Memory B cell (primary cell): ENCODE results near the gene FOXP3.
"Not testable (repeated sequence)": the region's sequence is repeated elsewhere in the genome, so short reads cannot be mapped to it uniquely, and the experiment has no call there.

Source experiments
- ATAC-seq: fragments of 150-1000 bp; cut with Tn5 transposase; 2 replicates; pipeline ENCODE4 v1.10.0; 2021; ENCODE audit warnings: low read depth, mild to moderate bottlenecking, moderate library complexity
- DNase-seq, 2 donors: peaks; one replicate each; pipeline ENCODE4 v3.0.0; 2022; ENCODE audit warnings: low spot score in 2 of 2
- H3K27ac Mint-ChIP-seq: one replicate; pipeline ENCODE4 v1.8.0; 2022; ENCODE audit warnings: mild to moderate bottlenecking, moderate library complexity, mixed read lengths
- H3K27me3 Mint-ChIP-seq: one replicate; pipeline ENCODE4 v1.8.0; 2022; ENCODE audit warnings: mixed read lengths
- H3K36me3 Mint-ChIP-seq: one replicate; pipeline ENCODE4 v1.8.0; 2022; ENCODE audit warnings: mild to moderate bottlenecking, mixed read lengths
- H3K4me1 Mint-ChIP-seq: one replicate; pipeline ENCODE4 v1.8.0; 2022; ENCODE audit warnings: mixed read lengths
- H3K4me3 Mint-ChIP-seq: one replicate; pipeline ENCODE4 v1.8.0; 2022; ENCODE audit warnings: mild to moderate bottlenecking, moderate library complexity, mixed read lengths
- H3K9me3 Mint-ChIP-seq: one replicate; pipeline ENCODE4 v1.8.0; 2022; ENCODE audit warnings: mixed read lengths

Gene FOXP3, protein sequence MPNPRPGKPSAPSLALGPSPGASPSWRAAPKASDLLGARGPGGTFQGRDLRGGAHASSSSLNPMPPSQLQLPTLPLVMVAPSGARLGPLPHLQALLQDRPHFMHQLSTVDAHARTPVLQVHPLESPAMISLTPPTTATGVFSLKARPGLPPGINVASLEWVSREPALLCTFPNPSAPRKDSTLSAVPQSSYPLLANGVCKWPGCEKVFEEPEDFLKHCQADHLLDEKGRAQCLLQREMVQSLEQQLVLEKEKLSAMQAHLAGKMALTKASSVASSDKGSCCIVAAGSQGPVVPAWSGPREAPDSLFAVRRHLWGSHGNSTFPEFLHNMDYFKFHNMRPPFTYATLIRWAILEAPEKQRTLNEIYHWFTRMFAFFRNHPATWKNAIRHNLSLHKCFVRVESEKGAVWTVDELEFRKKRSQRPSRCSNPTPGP

DNA sequence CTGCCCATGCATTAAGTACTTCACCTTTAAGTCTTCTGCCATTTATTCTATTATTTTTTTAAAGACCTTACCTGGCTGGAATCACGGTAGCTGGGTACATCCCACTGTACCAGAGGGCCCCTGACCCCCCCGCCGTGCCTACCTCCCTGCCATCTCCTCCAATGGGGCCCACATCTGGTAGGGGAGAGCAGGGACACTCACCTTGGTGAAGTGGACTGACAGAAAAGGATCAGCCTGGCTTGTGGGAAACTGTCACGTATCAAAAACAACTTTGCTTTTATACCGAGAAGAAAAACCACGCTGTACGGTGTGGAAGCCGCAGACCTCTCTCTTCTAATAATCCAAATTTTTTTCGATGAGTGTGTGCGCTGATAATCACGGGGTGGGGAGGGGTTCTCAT lies at the start of gene FOXP3:
Gene FOXP3 (minus strand): TSS at position 251 of the 400 bp plus-strand sequence. CDS start 6,205 bp downstream, outside the sequence.
- Mint-ChIP-seq H3K27me3 (peaks cover 2% of the 10 kb centered on the region), H3K36me3 (no peaks in the 10 kb centered on the region), H3K4me1 (peaks cover 7% of the 10 kb centered on the region), H3K4me3 (no peak within 1 kb of the TSS), H3K27ac (no peak within 1 kb of the TSS), H3K9me3 (no peaks in the 10 kb centered on the region)
- ATAC-seq (no peak), DNase-seq (no peak)

DNA sequence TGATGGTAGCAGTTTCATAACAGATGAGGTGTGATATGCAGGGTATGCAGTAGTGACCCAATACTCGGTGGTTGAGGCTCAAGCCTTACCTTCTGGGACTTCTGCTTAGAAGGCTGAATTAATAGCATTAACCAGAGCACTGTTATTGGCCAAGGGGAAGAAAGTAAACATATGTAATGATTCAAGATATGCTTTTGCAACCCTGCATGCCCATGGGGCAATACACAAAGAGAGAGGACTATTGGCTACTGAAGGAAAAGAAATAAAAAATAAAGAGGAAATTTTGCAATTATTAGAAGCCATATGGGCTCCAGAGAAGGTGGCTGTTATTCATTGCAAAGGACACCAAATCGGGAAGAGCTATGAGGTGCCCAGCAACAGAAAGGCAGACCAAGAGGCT lies 47.7 kb upstream of the FOXP3 start:
- no peak overlapping the region for H3K4me3 Mint-ChIP-seq
- no peak for ATAC-seq
- H3K27ac Mint-ChIP-seq = no peak overlapping the region
- H3K27me3 Mint-ChIP-seq = no peaks in the 10 kb centered on the region
- peaks cover 7% of the 10 kb centered on the region for H3K36me3 Mint-ChIP-seq
- H3K4me1 Mint-ChIP-seq = peaks cover 14% of the 10 kb centered on the region
- peaks cover 3% of the 10 kb centered on the region for H3K9me3 Mint-ChIP-seq
- no peak for DNase-seq

DNA sequence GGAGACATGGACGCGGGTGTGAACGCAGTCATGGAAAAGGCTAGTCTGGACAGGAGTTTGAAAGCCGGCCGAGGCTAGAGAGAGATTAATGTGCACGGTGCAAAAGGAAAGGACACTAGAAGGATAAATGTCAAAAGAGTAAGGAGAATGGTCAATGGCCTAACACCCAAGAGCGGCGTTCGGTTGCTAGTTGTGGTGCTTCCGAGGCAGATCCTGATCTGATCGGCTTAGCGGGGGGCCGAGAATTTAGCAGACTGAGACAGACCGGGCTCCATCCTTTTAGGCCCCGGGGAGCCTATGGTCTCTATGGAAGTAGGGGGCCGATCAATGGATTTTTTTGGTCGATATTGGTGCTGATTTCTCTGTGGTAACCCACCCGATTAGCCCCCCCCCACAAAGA lies 45.9 kb upstream of the FOXP3 start:
- Mint-ChIP-seq H3K36me3 (peaks cover 7% of the 10 kb centered on the region), H3K27ac (peak overlapping the region; percentile 85), H3K27me3 (no peaks in the 10 kb centered on the region), H3K4me3 (no peak overlapping the region), H3K4me1 (peaks cover 14% of the 10 kb centered on the region), H3K9me3 (peaks cover 3% of the 10 kb centered on the region)
- ATAC-seq (no peak), DNase-seq (no peak)

DNA sequence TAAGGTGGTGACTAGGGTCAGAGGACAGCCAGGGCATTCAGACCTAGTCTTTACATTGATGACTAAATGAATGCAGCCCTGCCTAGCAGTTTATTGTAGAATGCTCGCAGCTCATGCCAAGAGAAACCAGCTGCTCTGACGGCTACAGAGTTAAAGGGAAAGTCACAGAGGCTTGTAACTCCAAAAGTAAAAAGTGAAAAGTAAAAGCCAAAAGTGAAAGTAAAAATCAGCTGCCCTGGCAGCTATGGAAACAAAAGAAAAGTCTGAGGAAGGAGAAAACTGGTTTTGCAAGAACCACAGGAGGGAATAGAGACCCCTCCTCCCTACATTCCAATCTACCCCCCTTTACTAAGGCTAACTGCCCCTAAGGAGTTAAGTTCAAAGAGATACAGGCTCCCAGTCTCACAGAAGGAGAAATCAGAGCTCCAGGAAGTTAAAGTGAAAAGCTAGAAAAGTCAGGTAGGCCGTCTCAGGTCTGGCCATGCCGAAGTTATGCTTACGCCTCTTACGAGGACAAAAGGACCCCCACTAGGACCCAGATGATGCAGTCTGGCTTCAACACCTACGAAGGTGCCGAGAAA lies 45.0 kb upstream of the FOXP3 start:
- Mint-ChIP-seq H3K4me1 (peaks cover 14% of the 10 kb centered on the region), H3K27ac (peak overlapping the region; percentile 85), H3K4me3 (peak overlapping the region; percentile 83), H3K36me3 (peaks cover 7% of the 10 kb centered on the region), H3K9me3 (peaks cover 3% of the 10 kb centered on the region), H3K27me3 (no peaks in the 10 kb centered on the region)
- DNase-seq (no peak), ATAC-seq (peak; percentile 44)

DNA sequence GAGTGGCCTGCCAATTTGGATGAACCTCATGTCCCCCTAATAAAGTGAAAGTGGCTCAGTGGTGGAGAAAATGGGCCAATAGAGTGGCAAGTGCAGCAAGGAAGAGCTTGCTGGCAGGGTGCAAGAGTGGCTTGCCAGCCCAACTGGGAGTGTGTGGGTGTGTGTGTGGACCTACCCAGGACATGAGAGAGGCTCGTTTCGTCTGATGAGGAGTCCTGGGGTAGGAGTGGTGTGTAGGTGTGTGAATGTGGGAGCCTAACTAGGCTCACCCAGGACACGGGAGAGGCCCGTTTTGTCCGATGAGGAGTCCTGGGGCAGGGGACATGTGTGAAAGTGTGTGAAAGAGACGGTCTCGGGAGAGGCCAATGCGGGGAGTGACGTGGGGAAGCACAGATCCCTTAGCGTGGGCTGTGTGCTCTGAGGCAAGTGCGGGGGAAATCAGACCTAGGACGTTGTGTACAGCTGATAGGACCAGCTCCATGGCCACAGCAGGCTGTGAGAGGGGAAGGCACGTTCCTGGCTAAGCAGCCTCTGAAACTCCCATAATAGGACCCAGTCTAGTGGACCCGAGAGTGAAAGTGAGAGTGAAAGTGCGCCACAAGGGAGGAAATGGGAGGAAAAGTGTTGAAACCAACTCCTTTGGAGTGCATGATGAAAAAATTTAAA lies 44.2 kb upstream of the FOXP3 start:
- ATAC-seq (no peak), DNase-seq (no peak)
- H3K27me3 Mint-ChIP-seq = no peaks in the 10 kb centered on the region
- H3K27ac Mint-ChIP-seq = peak overlapping the region; percentile 85
- peaks cover 7% of the 10 kb centered on the region for H3K36me3 Mint-ChIP-seq
- H3K9me3 Mint-ChIP-seq = peaks cover 3% of the 10 kb centered on the region
- H3K4me1 Mint-ChIP-seq = peaks cover 14% of the 10 kb centered on the region
- peak overlapping the region; percentile 83 for H3K4me3 Mint-ChIP-seq

DNA sequence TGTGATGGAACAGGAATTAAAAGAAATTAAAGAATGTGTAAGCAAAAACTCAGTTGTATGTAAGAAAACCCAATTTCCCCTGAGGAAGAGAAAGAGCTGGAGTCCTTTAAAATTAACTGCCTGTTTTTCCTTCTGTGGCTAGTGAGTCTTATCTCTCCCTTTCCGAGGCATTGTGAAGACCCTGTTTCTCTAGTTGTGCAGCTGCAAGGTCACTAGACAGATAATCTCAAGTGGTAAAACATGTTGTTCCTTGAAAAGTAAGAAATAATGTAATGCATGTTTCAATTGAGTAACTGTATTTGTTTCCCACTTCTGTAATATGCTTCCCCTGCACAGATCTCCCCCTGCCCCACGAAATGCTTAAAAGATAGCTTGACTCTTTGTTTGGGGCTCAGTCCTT lies 43.3 kb upstream of the FOXP3 start:
- not testable (repeated sequence) for H3K4me3 Mint-ChIP-seq, H3K27me3 Mint-ChIP-seq, DNase-seq, H3K9me3 Mint-ChIP-seq, H3K36me3 Mint-ChIP-seq, ATAC-seq, H3K27ac Mint-ChIP-seq
- H3K4me1 Mint-ChIP-seq = peaks cover 14% of the 10 kb centered on the region

DNA sequence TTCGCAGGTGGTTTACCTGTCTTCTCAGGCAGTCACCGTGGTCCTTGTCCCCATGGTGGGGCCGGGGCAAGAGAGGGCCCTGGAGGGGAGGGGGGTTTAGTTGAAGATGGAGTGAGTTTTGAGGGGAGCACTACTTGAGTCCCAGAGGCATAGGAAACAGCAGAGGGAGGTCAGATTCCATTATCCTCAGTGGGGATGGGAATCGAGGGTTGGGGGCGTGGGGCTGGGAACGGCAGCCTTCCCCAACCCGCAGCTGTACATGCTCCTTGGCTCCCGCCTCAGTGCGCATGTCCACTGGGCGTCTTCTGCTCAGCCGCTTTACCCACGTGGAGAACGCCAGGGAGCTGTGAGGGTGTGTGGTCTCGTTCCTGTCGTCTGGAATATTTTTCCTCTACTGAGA lies 38.8 kb upstream of the FOXP3 start, which contains the start of gene GAGE10:
Gene GAGE10 (plus strand): TSS at position 301 of the 400 bp plus-strand sequence. CDS start 1,214 bp downstream, outside the sequence.
- H3K4me1 Mint-ChIP-seq = no peaks in the 10 kb centered on the region
- no peak within 1 kb of the TSS for H3K4me3 Mint-ChIP-seq
- DNase-seq (no peak), ATAC-seq (no peak)
- H3K27me3 Mint-ChIP-seq = peaks cover 3% of the 10 kb centered on the region
- H3K9me3 Mint-ChIP-seq = no peaks in the 10 kb centered on the region
- no peak within 1 kb of the TSS for H3K27ac Mint-ChIP-seq
- peaks cover 2% of the 10 kb centered on the region for H3K36me3 Mint-ChIP-seq

DNA sequence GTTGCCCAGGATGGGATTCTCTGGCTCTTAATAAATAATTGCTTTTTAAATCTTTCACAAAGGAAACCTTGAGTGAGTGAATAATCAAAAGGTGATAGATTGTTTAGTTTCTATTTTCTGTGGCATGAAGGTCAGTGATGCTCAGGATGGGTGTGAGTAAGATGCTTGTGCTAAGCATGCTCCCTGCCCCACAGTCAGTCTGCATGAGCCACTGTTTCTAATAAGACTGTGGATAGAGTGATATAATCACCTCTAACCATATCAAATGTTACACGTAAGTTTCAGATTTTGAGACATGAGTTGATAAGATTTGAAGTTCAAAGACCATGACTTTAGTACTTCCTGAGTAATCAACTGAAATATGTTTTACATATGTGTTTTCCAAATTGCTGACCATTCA lies 36.2 kb upstream of the FOXP3 start:
- peaks cover 3% of the 10 kb centered on the region for H3K27me3 Mint-ChIP-seq
- ATAC-seq = no peak
- DNase-seq = no peak
- no peaks in the 10 kb centered on the region for H3K9me3 Mint-ChIP-seq
- no peak overlapping the region for H3K27ac Mint-ChIP-seq
- no peak overlapping the region for H3K4me3 Mint-ChIP-seq
- H3K36me3 Mint-ChIP-seq = peaks cover 2% of the 10 kb centered on the region
- H3K4me1 Mint-ChIP-seq = no peaks in the 10 kb centered on the region

DNA sequence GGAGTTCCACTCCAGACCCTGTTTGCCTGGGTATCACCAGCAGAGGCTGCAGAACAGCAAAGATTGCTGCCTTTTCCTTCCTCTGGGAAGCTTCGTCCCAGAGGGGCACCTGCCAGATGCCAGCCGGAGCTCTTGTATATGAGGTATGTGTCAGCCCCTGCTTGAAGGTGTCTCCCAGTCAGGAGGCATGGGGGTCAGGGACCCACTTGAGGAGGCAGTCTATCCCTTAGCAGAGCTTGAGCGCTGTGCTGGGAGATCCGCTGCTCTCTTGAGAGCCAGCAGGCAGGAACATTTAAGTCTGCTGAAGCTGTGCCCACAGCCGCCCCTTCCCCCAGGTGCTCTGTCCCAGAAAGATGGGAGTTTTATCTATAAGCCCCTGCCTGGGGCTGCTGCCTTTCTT lies 34.8 kb upstream of the FOXP3 start:
- not testable (repeated sequence) for DNase-seq, H3K27me3 Mint-ChIP-seq, H3K4me3 Mint-ChIP-seq, H3K36me3 Mint-ChIP-seq, H3K9me3 Mint-ChIP-seq, H3K27ac Mint-ChIP-seq, H3K4me1 Mint-ChIP-seq, ATAC-seq

DNA sequence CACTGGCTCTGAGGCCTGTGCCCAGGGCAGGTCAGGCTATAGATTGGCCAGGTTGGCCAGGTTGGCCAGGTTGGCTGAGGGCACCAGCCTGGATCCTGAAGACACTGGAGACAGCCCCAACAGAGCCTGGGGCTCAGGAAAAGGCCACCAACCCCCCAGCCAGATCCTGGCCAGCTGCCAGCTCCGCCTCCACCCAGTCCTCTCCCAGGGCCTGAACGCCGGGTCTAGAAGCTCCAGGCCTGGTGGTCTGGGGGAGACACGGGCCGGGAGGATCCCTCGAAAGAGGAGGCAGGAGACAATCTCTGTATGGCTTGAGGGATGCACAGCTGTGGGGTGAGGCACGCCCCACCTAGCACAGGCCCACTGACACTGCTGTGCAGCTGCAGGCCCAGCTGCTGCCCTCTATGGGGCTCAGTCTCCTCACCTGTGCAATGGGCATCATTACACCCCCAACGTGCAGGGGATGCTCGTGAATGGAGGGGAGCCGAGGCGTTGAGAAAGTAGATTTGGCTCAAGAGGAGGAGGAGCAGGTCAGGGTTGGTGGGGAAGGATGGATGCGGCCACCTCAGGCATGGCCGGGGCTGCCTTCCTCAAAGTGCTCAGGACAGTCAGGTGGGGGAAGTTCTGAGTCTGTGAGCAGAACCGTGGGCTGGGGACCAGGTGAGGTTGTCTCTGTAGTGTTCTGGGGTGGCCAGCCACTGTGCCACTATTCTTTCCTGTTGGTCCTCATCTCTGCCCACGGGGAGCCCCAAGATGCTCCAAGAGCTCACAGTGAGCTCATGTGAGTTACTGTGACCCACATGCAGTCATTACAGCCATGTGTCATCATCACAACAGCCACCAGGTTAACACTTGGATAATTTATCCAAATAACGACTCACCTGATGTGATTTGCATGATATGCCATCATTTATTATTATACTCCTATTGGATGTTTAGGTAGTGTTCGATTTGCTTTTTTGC lies 28.2 kb upstream of the FOXP3 start:
- H3K36me3 Mint-ChIP-seq = no peaks in the 10 kb centered on the region
- no peaks in the 10 kb centered on the region for H3K27me3 Mint-ChIP-seq
- ATAC-seq = no peak
- peaks cover 6% of the 10 kb centered on the region for H3K4me1 Mint-ChIP-seq
- H3K4me3 Mint-ChIP-seq = no peak overlapping the region
- DNase-seq = no peak
- no peaks in the 10 kb centered on the region for H3K9me3 Mint-ChIP-seq
- H3K27ac Mint-ChIP-seq = no peak overlapping the region

DNA sequence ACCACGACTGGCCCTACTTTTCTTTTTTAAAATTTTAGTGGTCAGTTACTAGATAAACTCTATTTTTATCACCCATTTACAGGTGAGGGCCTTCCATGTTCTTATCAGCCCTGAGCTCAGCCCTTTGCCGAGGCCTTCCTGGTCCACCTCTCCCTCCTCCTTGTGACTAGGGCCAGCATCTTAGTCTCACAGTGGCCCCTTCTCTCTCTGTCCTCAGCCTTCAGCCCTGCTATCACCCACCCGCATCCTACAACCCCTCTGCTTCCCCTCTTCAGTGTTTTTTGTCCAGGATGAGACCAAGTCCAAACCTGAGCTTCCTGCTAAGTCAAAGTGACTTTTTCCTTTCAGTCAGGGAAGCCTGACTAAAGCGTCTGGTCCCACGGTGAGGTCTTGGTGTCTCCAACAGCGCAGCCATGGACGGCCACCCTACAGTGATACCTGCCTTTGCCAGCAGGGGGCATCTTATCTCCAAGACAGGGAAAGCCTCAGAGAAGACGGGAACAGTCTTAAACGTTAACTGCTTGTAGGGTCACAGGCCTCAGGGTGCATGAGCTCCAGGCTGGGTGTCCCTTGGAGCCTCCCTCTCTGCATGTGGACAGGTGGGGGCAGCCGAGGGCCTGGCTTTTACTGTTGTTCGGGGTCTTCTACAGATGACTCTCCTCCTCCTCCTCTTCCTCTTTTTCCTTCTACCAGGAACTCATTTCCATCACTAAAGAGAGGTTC lies 27.3 kb upstream of the FOXP3 start:
- no peak overlapping the region for H3K4me3 Mint-ChIP-seq
- H3K9me3 Mint-ChIP-seq = no peaks in the 10 kb centered on the region
- peaks cover 6% of the 10 kb centered on the region for H3K4me1 Mint-ChIP-seq
- no peaks in the 10 kb centered on the region for H3K36me3 Mint-ChIP-seq
- DNase-seq (peak; percentile 35 to 53), ATAC-seq (peak; percentile 62)
- no peaks in the 10 kb centered on the region for H3K27me3 Mint-ChIP-seq
- no peak overlapping the region for H3K27ac Mint-ChIP-seq

DNA sequence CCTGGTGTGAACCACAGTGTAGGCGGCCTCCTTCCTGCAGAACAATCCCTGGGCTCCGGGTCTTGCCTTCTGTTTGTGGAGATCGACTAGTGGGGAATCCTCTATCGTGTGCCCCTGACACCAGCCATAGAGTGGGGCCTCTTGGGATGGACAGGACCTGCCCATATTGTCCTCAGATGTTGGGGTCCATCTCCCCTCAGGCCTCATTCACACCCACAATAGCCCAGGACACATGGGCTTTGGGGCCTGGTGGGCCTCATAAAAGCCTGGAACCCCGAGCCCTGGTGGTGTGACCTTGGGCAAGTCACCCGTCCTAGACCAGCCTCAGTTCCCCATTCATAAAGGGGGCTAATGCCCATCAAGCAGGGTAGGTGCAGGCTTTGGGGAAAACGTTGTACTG lies 25.7 kb upstream of the FOXP3 start:
- peaks cover 6% of the 10 kb centered on the region for H3K4me1 Mint-ChIP-seq
- H3K36me3 Mint-ChIP-seq = no peaks in the 10 kb centered on the region
- ATAC-seq = no peak
- no peaks in the 10 kb centered on the region for H3K27me3 Mint-ChIP-seq
- no peak overlapping the region for H3K27ac Mint-ChIP-seq
- DNase-seq = no peak
- no peaks in the 10 kb centered on the region for H3K9me3 Mint-ChIP-seq
- no peak overlapping the region for H3K4me3 Mint-ChIP-seq

DNA sequence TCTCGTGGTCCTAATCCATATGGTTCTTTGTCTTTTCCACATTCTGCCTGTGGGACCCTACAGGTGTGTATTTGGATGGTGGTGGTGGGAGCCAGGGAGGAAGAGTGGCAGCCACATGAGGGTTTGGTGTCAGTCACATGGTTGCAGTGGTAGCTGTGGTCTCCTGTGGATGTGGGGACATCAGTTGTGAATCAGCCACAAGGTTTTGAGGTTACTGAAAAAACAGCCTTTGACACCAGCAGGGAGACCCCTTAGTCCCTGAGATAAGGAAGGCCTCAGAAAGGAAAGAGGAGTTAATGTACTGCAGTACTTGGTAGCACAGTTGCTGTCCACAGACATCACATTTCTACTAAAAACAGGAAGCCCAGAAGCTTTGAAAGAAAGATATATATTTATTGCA lies 23.2 kb upstream of the FOXP3 start:
- H3K27ac Mint-ChIP-seq = no peak overlapping the region
- no peak for DNase-seq
- H3K4me3 Mint-ChIP-seq = no peak overlapping the region

More for the DNA sequence above, 23.2 kb upstream of the FOXP3 start:
- ATAC-seq = no peak
- Mint-ChIP-seq H3K4me1 (peaks cover 6% of the 10 kb centered on the region), H3K9me3 (no peaks in the 10 kb centered on the region), H3K36me3 (no peaks in the 10 kb centered on the region), H3K27me3 (no peaks in the 10 kb centered on the region)
